GM19324 (cell line): ENCODE data around the gene CDH4.
"Not testable (repeated sequence)": the region's sequence is repeated elsewhere in the genome, so short reads cannot be mapped to it uniquely, and the experiment has no call there.

Experiments
- ATAC-seq: cut with Tn5 transposase; IDR thresholded peaks from one replicate; pipeline ENCODE4 v1.9.1; 2021; ENCODE audit warnings: mild to moderate bottlenecking, moderate library complexity; ENCODE audit not compliant: unreplicated experiment, low FRiP score

CDH4 gene

DNA sequence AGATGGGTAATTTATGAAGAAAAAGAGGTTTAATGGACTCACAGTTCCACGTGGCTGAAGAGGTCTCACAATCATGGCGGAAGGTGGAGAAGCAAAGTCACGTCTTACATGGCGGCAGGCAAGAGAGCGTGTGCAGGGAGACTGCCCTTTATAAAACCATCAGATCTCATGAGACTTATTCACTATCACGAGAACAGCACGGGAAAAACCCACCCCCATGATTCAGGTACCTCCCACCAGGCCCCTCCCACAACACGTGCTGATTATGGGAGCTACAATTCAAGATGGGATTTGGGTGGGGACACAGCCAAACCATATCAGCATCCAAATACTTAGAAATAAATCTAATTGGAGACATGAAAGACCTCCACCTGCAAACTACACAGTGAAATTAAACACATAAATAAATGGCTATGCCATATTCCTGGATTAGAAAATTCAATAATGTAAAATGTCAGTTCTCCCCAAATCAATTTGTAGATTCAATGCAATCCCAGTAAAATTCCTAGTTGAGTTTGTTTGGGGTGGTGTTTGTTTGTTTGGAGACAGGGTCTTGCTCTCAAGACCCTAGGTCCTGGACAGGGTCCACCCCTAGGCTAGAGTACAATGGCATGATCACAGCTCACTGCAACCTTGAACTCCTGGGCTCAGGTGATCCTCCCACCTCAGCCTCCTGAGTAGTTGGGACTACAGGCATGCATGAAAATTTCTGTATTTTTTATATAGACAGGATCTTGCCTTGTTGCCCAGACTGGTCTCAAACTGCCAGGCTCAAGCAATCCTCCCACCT lies 712.0 kb downstream of the CDH4 start:
- no peak for ATAC-seq

DNA sequence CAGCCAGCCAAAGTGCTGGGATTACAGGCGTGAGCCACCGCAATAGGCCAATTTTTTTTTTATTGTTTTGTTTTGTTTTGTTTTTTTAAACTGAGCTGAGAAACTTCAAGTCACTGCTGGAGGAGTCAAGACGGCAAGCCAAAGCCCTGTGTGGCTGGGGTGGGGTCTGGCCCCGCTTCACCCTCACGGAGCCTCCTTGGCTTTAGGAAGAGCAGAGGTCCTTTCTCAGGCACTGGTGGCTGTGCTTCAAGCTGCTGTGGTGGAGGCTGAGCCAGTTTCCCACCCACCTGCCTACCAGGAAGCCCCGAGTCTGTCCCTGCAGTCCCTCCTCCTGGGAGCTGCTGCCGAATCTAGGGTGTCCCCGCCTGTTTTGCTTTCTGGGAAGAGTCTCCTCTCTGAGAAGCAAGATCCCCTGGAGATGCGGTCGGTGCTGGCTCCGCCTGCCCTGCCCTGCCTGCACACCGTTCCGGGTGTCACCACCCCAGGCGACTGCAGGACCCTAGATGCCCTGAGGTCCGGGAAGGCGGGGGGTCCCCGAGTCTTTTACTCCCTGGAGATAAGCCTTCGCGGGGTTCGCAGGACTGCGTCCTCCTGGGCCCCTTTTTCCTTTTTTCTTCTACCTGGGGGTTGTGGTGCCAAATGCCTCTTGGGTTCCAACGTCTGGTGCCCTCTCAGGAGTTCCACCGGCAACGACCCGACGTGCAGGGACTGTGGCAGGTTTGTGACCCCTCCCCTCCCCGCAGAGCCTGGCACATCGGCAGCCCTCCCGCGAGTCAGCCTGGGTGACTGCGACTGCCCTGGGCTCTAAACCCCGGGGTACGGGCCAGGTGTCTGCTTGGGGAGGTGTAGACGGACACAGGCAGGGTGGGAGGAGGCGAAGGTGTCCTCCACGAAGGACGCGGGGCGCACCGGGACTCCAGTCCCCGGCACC lies 712.9 kb downstream of the CDH4 start:
- ATAC-seq, result no peak

DNA sequence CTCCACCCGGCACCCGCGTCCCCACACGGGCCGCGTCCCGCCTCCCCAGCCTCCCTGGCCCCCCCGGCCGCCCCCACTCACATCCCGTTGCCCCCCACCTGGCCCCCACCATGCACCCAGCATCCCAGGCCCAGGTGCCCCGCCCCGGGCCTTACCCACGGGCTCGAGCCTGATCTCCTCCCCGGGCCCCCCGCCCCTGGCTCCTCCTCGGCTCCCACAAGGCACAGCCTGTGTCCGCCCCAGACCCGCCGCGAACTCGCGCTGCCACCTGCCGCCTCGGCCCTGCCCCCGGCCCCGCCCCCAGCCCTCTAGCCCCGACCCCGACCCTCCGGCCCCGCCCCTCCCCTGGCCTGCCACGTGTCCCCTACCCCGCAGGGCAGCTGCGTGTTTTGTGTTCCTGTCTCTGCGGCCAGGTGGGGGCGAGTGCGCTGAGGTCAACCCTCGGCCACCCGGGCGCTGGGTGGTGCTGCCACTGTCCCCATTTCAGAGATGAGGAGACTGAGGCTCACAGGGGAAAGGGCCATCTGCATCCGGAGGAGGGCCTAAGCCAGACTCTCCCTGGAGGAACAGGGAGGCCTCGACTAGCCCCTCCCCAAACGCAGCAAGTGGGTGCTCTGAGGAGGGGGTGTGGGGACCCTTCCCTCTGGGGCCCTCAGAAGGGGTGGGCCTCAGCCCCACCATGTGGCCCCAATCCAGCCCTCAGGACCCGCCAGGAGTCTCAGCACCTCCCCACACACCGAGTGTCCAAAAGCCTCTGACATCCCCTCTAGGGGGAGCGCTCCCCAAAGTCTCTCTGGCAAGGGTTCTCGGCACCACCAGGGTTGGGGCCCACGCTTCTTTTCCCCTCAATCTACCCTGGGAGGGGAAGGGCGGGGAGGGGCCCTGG lies 713.8 kb downstream of the CDH4 start:
- no peak for ATAC-seq

- no peak for ATAC-seq
Observed at GRCh38 chr20:61966492-61967244, 714.6 kb downstream of the CDH4 start.

- no peak for ATAC-seq
Observed at GRCh38 chr20:61967300-61967699, 715.2 kb downstream of the CDH4 start.

DNA sequence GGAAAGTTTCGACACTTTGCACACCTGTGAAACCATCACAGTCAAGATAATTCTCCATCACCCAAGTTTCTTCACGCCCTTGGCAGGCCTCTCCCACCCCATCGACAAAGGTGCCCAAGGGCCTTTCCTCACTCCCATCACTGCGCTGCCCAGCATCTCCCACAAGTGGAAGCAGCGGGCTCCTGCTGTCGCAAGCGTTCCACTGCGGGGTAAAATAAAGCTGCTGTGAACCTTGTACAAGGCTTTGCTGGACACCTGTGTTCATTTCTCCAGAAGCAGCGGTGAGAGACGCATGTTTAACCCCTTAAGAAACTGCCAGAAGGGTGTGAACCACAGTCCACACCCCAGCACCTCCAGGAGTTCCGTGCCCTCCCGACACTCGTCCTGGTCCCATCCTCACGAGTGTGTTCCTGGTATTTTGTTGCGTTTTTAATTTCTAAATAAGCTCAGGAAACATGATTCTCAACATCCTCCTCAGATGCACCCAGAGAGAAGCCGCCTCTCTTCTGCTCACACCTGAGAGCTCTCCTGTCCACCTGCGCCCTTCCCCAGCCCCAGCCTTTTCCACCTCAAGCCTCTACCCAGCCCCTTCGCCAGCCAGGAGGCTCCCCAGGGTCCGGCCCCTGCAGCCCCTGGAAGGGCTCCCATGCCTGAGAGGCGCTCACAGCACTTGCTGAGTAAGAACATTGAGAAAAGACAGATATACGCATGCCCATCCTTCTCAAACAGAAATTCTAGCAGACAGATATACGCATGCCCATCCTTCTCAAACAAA lies 716.2 kb downstream of the CDH4 start:
- ATAC-seq, result no peak

GRCh38 chr20:61968932-61969331 lies 716.9 kb downstream of the CDH4 start:
- ATAC-seq, result no peak

GRCh38 chr20:61969806-61970205 lies 717.7 kb downstream of the CDH4 start:
- ATAC-seq, result no peak

DNA sequence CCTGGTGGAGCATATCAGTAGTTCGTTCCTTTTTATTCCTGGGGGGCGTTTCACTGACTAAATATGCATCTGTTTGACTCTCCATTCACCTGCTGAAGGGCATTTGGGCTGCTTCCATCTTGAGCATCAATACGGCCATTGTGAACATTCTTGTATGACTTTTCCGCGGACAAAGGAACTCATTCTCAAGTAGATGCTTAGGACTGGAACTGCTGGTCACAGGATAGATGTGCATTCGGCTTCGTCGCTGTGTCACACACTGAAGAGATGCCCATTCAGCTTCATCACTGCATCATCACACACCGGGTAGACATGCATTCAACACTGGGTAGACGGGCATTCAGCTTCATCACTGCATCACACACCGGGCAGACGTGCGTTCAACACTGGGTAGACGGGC lies 718.3 kb downstream of the CDH4 start:
- ATAC-seq, result no peak

- ATAC-seq, result not testable (repeated sequence)
Observed at GRCh38 chr20:61971595-61971994, 719.5 kb downstream of the CDH4 start.

GRCh38 chr20:61972636-61973508 lies 720.8 kb downstream of the CDH4 start:
- no peak for ATAC-seq

GRCh38 chr20:61973515-61974356 lies 721.7 kb downstream of the CDH4 start:
- ATAC-seq, result no peak

DNA sequence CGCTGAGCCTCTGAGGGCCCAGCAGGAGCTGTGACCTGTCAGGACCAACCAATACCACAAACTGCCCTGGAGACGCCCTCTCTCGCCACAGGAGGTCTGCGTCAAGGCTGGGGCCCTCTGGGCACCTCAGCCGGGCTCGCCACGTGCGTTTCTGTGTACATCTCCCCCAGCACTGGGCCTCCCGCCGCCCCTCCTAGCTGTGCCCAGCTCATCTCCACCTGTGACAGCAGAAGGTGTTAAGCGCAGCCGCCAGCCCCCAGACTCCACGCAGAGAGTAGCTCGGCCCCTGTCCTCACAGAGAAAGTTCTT lies 722.2 kb downstream of the CDH4 start:
- no peak for ATAC-seq

DNA sequence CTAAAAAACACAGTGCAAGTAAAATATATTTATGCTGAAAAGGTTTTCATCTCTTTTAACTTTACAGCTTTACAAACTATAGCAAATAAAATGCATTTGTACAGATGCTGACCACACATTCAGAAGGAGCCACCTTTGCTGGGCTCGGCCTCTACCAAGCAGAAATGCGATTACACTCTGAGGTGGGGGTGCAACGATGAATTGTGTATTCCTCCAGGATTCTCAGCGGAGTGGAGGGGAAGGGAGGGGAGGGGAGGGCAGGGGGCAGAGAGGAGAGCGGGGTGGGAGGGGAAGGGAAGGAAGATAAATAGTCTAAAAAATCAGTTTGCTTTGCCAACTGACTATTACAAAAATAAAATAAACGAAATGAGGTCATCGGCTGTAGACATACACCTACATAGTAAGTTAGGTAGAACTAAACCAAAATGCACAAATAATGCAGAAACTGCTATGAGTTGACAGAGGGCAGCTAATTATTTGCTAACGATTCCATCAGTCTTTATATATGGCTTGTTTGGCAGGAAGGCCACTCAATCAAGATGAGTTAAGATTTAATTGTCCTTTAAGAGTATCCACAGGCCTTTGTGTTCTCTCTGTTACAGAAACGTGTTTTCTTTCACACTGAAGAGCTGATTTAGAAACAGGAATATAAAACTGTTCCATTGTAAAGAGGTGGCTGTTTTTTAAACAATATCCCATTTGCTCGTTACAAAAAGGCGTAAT lies 723.5 kb downstream of the CDH4 start:
- ATAC-seq, result no peak

GRCh38 chr20:61976263-61976643 lies 724.2 kb downstream of the CDH4 start:
- ATAC-seq, result no peak

GRCh38 chr20:61976644-61977418 lies 724.8 kb downstream of the CDH4 start:
- ATAC-seq, result no peak
